ENCODE measurements around the gene CCDC7.

The CCDC7 gene

GRCh38 chr10:32417911-32418547 lies 27.9 kb upstream of the CCDC7 start:
- DNase-seq (ENCODE audit: low spot score): no peak
- in situ Hi-C loops (cut with MboI; ENCODE audit: low sequenced_read_pairs, unreplicated experiment): no loop called here
- TF ChIP-seq, protein P1, sequence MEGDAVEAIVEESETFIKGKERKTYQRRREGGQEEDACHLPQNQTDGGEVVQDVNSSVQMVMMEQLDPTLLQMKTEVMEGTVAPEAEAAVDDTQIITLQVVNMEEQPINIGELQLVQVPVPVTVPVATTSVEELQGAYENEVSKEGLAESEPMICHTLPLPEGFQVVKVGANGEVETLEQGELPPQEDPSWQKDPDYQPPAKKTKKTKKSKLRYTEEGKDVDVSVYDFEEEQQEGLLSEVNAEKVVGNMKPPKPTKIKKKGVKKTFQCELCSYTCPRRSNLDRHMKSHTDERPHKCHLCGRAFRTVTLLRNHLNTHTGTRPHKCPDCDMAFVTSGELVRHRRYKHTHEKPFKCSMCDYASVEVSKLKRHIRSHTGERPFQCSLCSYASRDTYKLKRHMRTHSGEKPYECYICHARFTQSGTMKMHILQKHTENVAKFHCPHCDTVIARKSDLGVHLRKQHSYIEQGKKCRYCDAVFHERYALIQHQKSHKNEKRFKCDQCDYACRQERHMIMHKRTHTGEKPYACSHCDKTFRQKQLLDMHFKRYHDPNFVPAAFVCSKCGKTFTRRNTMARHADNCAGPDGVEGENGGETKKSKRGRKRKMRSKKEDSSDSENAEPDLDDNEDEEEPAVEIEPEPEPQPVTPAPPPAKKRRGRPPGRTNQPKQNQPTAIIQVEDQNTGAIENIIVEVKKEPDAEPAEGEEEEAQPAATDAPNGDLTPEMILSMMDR (IDR thresholded peaks at IDR 0.05; ENCODE audit: borderline replicate concordance, control extremely low read depth, extremely low read depth, insufficient read depth, missing control alignments): no peak

DNA sequence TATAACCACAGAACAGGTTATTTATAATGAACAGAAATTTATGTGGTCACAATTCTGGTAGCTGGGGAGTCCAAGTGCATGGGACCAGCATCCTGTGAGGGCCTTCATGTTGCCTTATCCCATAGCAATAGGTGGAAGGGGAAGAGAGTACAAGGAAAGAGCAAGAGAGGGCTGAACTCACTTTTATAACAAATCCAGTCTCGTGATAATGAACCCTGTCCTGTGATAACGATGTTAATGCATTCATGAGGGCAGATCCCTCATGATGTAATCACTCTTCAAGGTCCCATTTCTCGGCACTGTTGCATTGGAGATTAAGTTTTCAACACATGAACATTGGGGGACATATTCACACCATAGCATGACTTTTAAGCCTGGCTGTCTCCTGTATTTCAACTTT lies 27.4 kb upstream of the CCDC7 start:
- TF ChIP-seq, protein P1 (IDR thresholded peaks at IDR 0.05; ENCODE audit: borderline replicate concordance, control extremely low read depth, extremely low read depth, insufficient read depth, missing control alignments): no peak
- in situ Hi-C loops (cut with MboI; ENCODE audit: low sequenced_read_pairs, unreplicated experiment): no loop called here
- no peak for DNase-seq (ENCODE audit: low spot score)

DNA sequence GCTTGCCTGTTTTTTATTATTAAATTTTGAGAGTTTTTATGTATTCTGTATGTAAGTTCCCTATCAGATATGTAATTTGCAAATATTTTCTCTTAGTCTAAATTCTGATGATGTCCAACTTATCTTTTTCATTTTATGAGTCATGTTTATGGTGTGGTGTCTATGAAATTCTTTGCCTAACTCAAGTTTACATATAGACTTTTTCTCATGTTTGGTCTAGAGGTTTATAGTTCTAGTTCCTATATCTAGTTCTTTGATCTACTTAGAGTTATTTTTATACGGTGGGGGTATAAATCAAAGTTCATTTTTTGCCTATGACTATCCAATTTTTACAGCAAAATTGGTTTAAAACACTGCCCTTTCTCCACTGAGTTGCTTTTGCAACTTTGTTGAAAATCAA lies 26.3 kb upstream of the CCDC7 start:
- in situ Hi-C loops (cut with MboI; ENCODE audit: low sequenced_read_pairs, unreplicated experiment): no loop called here
- TF ChIP-seq, protein P1 (IDR thresholded peaks at IDR 0.05; ENCODE audit: borderline replicate concordance, control extremely low read depth, extremely low read depth, insufficient read depth, missing control alignments): no peak
- DNase-seq (ENCODE audit: low spot score): no peak

DNA sequence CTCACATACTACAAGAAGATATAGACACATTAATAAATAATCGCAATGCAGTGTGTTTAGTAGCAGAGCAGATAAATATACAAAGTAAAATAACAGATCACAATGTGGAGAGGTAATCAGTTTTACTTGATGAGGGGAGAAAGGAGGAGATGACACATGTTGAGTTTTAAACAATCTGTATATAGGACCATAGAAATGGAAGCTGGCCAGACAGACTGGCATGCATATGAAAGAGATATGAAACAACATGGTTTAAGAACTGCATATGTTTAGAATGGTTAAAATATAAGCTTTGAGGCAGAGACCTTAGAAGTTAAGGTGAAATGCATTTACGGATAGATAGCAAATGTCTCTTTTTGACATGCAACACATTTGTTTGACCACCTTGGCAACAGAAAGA lies 19.8 kb upstream of the CCDC7 start:
- in situ Hi-C loops (cut with MboI; ENCODE audit: low sequenced_read_pairs, unreplicated experiment): no loop called here
- TF ChIP-seq, protein P1 (IDR thresholded peaks at IDR 0.05; ENCODE audit: borderline replicate concordance, control extremely low read depth, extremely low read depth, insufficient read depth, missing control alignments): no peak
- DNase-seq (ENCODE audit: low spot score): no peak

DNA sequence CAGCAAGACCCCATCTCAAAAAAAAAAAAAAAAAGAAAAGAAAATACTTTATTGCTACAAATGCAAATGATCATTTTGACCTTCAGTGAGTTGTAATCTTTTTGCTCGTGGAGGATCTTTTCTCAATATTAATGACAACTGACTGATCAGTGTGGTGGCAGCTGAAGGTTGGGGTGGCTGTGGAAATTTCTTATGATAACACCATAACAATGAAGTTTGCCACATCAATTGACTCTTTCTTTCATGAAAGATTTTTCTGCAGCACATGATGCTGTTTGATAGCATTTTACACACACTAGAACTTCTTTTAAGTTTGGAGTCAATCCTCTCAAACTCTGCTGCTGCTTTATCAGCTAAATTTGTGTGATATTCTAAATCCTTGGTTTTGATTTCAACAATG lies 12.4 kb upstream of the CCDC7 start:
- in situ Hi-C loops (cut with MboI; ENCODE audit: low sequenced_read_pairs, unreplicated experiment): no loop called here
- TF ChIP-seq, protein P1 (IDR thresholded peaks at IDR 0.05; ENCODE audit: borderline replicate concordance, control extremely low read depth, extremely low read depth, insufficient read depth, missing control alignments): no peak
- no peak for DNase-seq (ENCODE audit: low spot score)

GRCh38 chr10:32436215-32436614 lies 9.7 kb upstream of the CCDC7 start:
- DNase-seq (ENCODE audit: low spot score): no peak
- in situ Hi-C loops (cut with MboI; ENCODE audit: low sequenced_read_pairs, unreplicated experiment): no loop called here
- TF ChIP-seq, protein P1 (IDR thresholded peaks at IDR 0.05; ENCODE audit: borderline replicate concordance, control extremely low read depth, extremely low read depth, insufficient read depth, missing control alignments): no peak
